ENCODE results near the gene GDF15. TPM values are rescaled to one million over a fixed set of nuclear protein-coding genes. Genes with fewer than 3 reads are reported as not detected.
A peak's percentile ranks its signal among the peaks of the same experiment; 100 is the strongest.
"Not testable (repeated sequence)": the region's sequence is repeated elsewhere in the genome, so short reads cannot be mapped to it uniquely, and the experiment has no call there.

The GDF15 gene
- total RNA-seq, 3 donors from 2014 or later: 13.8 to 28.2 (median 20.4) TPM

- H3K4me1 ChIP-seq (ENCODE audit: low read depth): no peaks in the 10 kb centered on the region
- intact Hi-C loops (cut with DNase I, micrococcal nuclease): no loop called here
- H3K36me3 ChIP-seq (ENCODE audit: low read depth): no peaks in the 10 kb centered on the region
- no peaks in the 10 kb centered on the region for H3K9me3 ChIP-seq
- peak; percentile 8 for ATAC-seq
- DNase-seq: no peak
- TF ChIP-seq CTCF (IDR thresholded peaks at IDR 0.05): no peak
- no peak overlapping the region for H3K4me3 ChIP-seq
These were observed 28.9 kb upstream of the GDF15 start for GRCh38 chr19:18357041-18357440.

- no peak for TF ChIP-seq CTCF (IDR thresholded peaks at IDR 0.05)
- no peaks in the 10 kb centered on the region for H3K9me3 ChIP-seq
- DNase-seq: no peak
- intact Hi-C loops (cut with DNase I, micrococcal nuclease): no loop called here
- no peak overlapping the region for H3K4me3 ChIP-seq
- no peak for ATAC-seq
- no peaks in the 10 kb centered on the region for H3K36me3 ChIP-seq (ENCODE audit: low read depth)
- peaks cover 16% of the 10 kb centered on the region for H3K4me1 ChIP-seq (ENCODE audit: low read depth)
These were observed 24.3 kb upstream of the GDF15 start for GRCh38 chr19:18361646-18362045.

- no peak for DNase-seq
- H3K36me3 ChIP-seq (ENCODE audit: low read depth): no peaks in the 10 kb centered on the region
- ATAC-seq: peak; percentile 20
- H3K4me3 ChIP-seq: no peak overlapping the region
- peaks cover 17% of the 10 kb centered on the region for H3K4me1 ChIP-seq (ENCODE audit: low read depth)
- intact Hi-C loops (cut with DNase I, micrococcal nuclease): no loop called here
- TF ChIP-seq CTCF (IDR thresholded peaks at IDR 0.05): no peak
- H3K9me3 ChIP-seq: no peaks in the 10 kb centered on the region
These were observed 22.9 kb upstream of the GDF15 start for GRCh38 chr19:18362934-18363542.

- no peak overlapping the region for H3K4me3 ChIP-seq
- H3K4me1 ChIP-seq (ENCODE audit: low read depth): peaks cover 17% of the 10 kb centered on the region
- H3K36me3 ChIP-seq (ENCODE audit: low read depth): no peaks in the 10 kb centered on the region
- ATAC-seq (no peak), DNase-seq (no peak)
- no peak for TF ChIP-seq CTCF (IDR thresholded peaks at IDR 0.05)
- no peaks in the 10 kb centered on the region for H3K9me3 ChIP-seq
- intact Hi-C loops (cut with DNase I, micrococcal nuclease): no loop called here
These were observed 22.2 kb upstream of the GDF15 start for GRCh38 chr19:18363787-18364186.

GRCh38 chr19:18364277-18364825 lies 21.6 kb upstream of the GDF15 start:
- H3K36me3 ChIP-seq (ENCODE audit: low read depth); H3K4me3 ChIP-seq: not testable (repeated sequence)

GRCh38 chr19:18364826-18365528 lies 21.0 kb upstream of the GDF15 start:
- Histone ChIP-seq H3K36me3 (ENCODE audit: low read depth) (no peaks in the 10 kb centered on the region), H3K4me3 (no peak overlapping the region), H3K4me1 (ENCODE audit: low read depth) (peaks cover 17% of the 10 kb centered on the region), H3K9me3 (no peaks in the 10 kb centered on the region)
- no peak for TF ChIP-seq CTCF (IDR thresholded peaks at IDR 0.05)
- peak; percentile 74 to 95 (median 77) for DNase-seq
- intact Hi-C loops (cut with DNase I, micrococcal nuclease): no loop called here
- ATAC-seq: peak; percentile 89

More at GRCh38 chr19:18364277-18364825, 21.6 kb upstream of the GDF15 start:
- H3K9me3 ChIP-seq; DNase-seq; intact Hi-C loops (cut with DNase I, micrococcal nuclease): not testable (repeated sequence)
- H3K4me1 ChIP-seq (ENCODE audit: low read depth): peaks cover 17% of the 10 kb centered on the region
- peak; percentile 20 for ATAC-seq
